SKM-1 (cell line): ENCODE data around the gene PKD1.

Experiments used
- DNase-seq: peaks from one replicate; lab custom pipeline; 2025; ENCODE audit not compliant: unreplicated experiment; lab: John Stamatoyannopoulos, UW

PKD1 gene

GRCh38 chr16:2170587-2171435 is 35.1 kb upstream of the PKD1 start:
- no peak for DNase-seq

DNA sequence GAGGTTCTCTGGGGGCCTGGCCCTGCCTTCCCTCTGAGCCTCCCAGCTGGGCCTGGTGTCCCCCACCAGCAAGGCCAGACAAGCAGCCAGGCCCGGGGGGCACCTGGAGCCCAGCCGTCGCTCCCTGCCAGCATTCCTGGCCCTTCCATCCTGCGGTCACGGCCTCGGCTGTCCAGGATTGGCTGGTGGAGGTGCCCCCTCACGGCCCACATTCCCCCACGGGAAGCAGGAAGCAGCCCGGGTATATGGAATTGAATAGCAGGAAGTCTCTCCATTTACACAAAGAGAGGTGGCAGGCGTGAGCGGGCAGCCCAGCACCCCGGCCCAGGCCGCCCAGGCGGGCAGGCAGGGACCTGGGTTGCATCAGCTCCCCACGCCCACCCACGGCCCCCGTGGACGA is 34.4 kb upstream of the PKD1 start:
- no peak for DNase-seq

- DNase-seq = no peak
Measured at GRCh38 chr16:2167068-2167638, 31.5 kb upstream of the PKD1 start.

DNA sequence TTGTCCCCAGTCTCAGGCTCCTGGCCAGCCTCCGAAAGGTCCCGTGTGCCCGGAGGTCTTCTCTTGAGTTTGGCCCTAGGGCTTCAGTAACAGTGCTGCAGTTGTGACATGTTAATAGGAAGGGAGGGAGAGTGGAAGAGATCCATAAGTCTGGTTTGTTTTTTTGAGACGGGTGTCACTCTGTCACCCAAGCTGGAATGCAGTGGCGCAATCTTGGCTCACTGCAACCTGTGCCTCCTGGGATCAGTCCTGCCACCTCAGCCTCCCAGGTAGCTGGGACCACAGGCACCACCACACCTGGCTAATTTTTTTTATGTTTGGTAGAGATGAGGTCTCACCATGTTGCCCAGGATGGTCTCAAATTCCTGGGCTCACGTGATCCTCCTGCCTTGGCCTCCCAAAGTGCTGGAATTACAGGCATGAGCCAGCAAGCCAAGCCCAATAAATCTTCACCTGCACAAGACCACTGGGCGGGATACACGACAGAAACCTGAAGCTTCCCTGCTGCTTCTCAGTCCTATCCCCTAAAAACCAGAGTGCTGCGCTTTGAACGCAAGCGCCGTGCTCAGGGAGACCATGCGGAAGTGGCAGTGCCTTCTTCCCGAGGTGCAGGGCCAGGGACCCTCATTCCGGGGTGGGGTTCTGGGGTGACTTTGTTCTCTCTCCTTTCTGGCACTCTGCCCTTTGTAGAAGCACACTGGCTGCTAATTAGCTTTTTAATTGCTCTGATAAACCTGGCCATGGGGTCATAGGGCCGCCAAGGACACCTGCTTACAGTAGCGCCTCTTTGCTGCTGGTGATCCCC is 30.8 kb upstream of the PKD1 start:
- DNase-seq = no peak

- no peak for DNase-seq
Measured at GRCh38 chr16:2165861-2166260, 30.2 kb upstream of the PKD1 start.

- no peak for DNase-seq
Measured at GRCh38 chr16:2163211-2163881, 27.6 kb upstream of the PKD1 start.

DNA sequence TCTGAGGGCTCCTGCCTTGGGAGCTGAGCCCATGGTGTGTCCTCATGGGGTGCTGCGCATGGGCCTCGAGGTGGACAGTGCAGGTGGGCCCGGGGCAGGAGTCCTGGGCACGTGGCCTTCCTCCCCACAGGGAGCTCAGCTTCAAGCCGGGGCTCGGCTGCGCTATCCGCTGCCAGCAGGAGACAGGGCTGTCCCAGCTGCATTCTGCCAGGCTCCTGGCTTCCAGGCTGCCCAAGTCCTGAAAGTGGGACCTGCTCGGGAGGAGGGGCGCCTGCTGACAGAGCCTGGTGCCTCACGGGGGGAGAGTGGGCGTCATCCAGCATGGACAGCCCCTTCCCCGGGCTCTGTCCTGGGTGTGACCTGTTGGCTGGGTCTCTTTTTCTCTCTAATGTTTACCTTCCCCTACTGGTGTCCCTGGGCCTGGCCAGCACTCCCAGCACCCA is 27.0 kb upstream of the PKD1 start:
- no peak for DNase-seq

DNA sequence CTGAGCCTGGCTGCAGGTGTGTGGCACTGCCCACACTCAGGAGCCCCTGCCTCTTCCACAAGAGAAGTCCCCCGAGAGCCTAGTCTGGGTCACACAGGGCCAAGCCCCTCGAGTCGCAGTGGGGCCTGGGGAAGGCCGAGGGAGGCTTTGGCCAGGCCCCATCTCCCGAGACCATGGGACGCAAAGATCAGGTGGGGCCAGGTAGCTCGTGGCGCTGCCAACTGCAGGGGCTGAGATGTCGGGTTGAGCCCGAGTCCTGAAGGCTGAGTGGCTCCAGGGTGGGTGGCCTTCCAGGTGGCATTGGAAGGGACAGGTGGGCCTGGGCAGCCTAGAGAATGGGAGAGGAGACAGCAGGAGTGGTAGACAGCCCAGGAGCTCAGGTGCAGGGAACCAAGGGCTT is 26.2 kb upstream of the PKD1 start:
- no peak for DNase-seq

GRCh38 chr16:2160915-2161551 is 25.3 kb upstream of the PKD1 start:
- no peak for DNase-seq

DNA sequence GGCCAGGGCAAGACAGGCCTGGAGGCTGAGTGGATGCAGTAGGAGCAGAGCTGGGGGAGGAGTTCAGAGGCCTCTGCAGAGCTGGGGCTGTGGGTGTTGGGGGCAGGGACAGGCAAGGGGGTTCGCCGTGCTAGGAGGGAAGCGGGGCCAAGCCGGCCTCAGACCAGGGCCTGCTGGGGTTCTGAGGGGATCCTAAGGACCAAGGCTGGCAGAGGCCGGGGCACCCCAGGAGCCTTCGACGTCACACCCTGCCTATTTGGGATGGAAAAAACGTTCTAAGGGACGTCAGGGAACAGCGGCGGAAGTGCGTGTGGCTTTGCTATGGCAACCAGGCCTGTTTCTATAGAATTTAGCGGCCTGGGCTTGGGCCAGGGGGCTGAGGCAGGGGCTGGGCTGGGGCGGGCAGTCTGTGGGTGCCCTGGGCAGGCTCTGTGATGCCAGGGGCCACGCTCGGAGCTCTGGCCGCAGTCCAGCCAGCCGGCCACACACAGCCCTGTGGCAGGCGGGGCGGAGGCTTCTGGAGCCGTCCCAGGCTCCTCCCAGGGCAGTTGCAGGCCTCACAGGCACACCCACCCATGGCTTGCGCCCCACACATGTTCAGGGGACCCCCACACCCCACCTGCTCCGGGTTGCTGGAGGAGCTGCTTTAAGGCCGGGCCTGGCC is 23.6 kb upstream of the PKD1 start:
- DNase-seq = no peak

- DNase-seq = no peak
Measured at GRCh38 chr16:2158262-2158638, 22.6 kb upstream of the PKD1 start.

GRCh38 chr16:2157480-2158261 is 22.0 kb upstream of the PKD1 start:
- no peak for DNase-seq

GRCh38 chr16:2156849-2157224 is 21.1 kb upstream of the PKD1 start:
- no peak for DNase-seq

- DNase-seq = no peak
Measured at GRCh38 chr16:2155977-2156848, 20.5 kb upstream of the PKD1 start.

DNA sequence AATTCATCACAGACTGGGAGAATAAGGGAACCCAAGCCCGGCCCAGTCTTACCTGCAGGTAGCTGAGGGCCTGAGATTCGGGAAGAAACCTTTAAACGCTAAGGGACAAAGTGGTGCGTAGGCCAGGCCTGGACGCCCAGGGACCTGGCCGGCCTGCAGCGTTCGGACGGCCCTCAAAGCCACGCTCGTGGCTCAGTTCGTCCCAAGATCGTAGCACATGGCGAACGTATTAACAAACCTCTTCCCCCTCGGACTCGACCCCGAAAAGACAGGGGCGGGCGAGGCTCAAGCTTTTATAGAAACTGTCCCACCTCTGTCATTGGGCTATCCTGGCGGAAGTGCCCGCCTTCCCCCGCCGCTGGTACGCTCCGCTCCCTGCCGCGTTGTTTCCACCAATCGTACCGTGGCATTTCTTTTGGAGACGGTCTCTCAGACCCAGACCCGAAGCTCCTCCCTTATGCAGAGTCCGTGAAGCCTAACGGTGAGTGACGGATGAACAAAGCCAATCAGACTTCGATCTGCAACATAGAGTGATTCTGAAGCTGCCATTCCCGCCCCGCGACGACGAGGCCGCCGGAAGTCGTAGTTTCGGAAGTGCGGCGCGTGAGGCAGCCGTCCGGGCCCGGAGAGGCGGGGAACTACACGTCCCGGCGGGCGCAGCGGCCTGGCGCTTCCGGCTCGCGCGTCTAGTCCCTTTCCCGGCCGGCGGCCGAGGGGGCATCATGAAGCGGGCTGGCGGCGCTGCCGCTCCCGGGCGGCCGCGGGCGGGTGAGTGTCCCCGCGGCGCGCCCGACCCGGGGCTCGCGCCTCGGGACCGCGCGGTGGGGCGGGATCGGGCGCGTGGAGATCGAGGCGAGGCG is 19.6 kb upstream of the PKD1 start, which contains the start of gene TRAF7:
Gene TRAF7 (plus strand): TSS at position 692 of the 860 bp plus-strand sequence. CDS start 8,139 bp downstream, outside the sequence.
- DNase-seq = peak; percentile 99

DNA sequence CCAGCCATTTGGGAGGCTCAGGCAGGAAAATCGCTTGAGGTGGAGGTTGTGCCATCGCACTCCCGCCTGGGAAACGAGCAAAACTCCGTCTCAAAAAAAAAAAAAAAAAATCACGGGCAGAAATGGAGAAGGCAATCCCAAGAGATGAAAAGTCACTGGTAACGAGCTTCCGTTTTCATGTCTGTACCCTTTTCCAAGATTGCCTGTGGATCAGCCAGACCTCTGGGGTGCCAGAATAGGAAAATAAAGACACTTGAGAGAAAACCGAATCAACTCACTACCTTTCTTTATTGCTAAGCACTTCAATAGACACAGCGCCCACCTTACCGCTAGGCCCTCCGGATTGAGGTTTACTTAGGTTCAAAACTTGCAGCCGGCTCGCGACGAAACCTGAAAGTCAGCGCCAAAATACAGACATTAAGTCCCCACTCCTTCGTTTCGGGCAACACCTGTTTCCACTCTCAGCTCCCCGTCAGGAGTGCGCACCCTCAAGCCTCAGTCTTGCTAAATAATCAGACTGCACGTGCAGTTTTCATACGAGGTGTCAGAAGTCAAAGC is 18.9 kb upstream of the PKD1 start:
- no peak for DNase-seq
